ENCODE results near the gene ALOX12B. TPM values are rescaled to one million over a fixed set of nuclear protein-coding genes. Genes with fewer than 3 reads are reported as not detected.
"Not testable (repeated sequence)": the region's sequence is repeated elsewhere in the genome, so short reads cannot be mapped to it uniquely, and the experiment has no call there.

Gene ALOX12B
- polyA plus RNA-seq, 4 donors, result 0.65 to 0.99 (median 0.75) TPM

DNA sequence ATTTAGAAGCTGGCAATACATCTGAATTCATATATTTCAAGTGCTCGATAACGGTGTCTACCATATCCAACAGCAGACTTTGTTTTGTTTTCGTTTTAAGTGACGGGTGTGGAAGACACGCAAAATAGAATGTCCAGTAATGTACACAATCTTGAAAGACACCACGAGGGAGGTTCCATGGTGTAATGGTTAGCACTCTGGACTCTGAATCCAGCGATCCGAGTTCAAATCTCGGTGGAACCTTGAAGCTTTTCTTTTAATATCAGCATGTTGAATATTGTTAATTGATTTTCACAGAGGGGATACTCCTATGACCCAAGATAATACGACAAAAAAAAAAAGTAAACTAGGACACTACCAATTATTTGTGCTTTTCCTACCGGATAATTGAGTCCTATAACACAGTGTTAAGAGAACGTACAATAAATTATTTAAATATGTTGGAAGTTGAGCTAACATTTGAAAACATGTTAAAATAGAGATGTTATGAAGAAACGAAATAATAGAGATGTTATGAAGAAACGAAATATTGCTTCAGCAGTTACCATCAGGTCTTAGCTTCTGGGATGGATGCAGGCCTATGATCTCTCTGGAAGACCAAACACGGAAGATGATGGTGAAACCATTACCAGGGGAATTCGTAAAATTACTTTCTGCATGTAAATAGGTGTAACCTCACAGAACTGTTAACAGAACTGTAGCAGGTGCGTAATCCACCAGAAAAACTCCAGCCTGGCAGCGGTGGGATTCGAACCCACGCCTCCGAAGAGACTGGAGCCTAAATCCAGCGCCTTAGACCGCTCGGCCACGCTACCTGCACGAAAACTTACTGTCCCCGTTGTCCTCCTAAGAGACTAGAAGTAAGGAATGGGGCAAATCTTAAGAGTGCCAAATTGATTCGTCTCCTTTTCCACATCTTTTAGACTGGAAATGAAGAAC, 32.3 kb upstream of the ALOX12B start:
- DNase-seq (ENCODE audit: low read depth in 4 of 4, low spot score in 2 of 4), result peak in 3 of 4 donors; percentile 86 to 94 (median 92)

DNA sequence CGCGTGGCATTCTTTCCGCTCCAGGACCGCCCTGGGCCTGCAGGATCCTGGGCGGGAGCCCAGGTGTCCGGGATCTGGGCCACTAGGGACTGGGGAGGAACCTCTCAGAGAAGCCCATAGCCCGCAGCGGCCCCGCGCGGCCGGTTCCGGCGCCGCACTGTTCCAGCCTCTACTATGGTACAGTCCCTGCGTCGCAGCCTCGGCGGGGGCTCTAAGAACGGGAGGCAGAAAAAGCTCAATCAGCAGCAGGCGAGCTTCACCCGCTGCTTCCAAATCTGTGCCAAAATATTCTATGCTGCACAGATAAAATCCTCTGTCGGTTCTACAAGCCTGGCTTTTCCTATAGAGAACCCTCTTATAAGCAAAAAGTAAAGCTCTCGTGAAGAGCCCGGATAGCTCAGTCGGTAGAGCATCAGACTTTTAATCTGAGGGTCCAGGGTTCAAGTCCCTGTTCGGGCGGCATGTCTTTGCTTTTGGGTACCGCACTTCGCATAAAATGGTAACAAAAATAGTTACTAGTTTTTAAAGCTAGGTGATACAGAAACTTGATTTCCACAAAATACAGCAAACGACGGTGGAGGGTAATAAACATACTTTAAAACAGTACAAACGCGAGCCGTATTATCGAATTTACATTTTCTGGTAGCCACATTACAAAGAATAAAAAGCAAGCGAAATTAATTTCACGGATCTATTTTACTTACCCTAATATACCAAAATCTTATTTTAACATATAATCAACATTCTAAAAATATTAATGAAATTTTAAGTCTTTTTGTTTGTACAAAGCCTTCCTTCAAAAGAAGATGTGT, 31.5 kb upstream of the ALOX12B start:
- peak in 1 of 4 donors; percentile 85 for DNase-seq (ENCODE audit: low read depth in 4 of 4, low spot score in 2 of 4)

DNA sequence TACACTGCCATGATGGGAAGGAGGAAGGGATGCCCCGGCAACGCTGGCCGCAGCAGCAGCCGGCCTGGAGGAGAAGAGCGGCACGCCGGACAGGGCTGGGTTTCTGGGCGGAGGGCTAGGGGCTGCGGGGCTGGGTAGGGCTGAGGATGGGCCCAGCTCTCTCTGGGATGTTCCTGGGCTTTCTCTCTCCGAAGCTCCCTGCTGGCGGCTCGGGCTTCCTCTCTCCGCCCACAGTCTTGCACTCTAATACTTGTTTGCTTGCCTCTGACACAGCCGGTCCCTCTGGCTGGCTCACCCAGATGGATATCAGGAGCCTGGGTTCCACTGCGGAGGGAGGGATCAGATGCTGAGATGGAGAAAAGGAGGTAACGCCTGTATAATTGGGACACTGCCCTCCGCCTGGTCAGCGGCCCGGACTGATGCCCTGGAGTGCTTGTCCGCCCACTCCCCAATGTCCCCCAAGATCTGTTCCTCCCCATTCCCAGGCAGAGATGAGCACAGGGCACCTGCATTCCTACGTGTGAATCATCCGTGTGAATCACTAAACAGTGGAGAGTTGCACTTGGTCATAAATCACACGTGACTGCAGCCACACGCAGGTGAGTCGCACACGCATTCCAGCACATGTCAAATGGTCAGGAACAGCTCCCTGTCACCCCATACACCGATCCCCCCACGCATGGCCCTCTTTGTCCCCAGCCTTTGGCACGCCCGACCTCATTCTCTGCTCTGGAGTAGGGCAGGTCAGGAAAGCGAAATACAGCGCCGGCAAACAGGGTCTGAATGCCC, 30.7 kb upstream of the ALOX12B start, which contains the start of gene ALOXE3:
Gene ALOXE3 (minus strand): TSS at position 535 of the 789 bp plus-strand sequence. CDS start 524 bp downstream, at position 11.
- peak in 1 of 4 donors; percentile 36 for DNase-seq (ENCODE audit: low read depth in 4 of 4, low spot score in 2 of 4)

DNA sequence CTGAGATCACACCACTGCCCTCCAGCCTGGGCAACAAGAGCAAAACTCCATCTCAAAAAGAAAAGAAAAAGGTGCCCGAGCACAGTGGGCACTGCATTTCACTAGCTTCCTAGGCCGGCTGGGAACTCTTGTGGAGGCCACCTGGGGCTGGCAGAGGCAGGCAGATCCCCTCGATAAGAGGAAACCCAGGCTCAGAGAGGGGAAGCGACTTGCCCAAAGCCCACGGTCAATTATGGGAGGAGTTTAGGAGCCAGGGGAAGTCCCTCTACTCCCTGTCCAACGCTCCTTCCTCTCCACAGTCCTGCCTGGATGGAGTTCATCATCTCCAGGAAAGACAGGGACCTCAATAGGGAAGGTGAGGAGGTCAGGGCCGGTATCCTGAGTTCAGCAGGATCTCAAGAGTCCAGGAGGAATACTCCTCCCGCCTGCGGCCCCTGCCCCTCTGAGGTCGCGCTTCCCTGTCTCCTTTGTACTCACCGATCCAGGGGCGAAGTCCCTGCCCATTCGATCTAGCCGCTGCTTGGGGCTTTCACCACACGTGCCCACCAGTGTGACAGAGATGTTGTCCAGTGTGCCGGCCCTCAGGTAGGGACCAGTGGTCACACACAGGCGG, 30.0 kb upstream of the ALOX12B start:
- DNase-seq (ENCODE audit: low read depth in 4 of 4, low spot score in 2 of 4), result no peak

DNA sequence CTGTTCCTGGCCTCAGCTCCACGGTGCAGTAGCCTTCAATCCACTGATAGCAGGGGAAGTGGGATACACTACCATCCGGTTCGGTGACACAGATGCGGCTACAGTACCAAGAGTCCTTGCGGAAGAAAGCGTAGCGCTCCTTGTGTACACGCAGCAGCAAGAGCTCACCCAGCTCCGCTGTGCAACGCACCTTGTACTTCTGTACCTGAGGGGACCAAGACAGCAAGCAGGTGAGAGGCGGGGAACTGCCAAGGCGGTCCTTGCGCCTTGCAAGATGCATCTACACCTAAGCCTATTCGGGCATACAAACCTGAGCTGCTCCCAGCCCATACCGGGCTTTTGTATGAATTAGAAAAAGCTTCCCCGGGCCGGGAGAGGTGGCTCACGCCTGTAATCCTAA, 29.3 kb upstream of the ALOX12B start:
- no peak for DNase-seq (ENCODE audit: low read depth in 4 of 4, low spot score in 2 of 4)

DNA sequence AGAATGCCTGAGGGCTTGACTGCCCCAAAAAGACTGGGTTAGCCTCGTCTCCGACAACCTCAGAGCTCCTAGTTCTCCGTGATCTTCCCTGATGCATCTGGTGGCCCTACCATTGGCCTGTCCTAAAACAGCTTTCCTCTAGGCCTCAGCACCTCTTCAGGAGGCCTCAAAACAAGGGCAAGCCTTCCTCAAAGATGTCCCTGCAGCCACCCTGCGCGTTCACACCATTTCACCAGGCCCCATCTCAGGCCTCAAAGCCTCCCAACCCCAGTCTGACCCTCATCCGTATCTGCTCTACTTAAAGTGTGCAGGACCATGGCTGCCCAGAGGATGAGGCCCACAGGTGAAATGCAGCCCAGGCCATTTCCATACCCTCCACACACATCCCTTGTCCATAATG, 23.4 kb upstream of the ALOX12B start:
- no peak for DNase-seq (ENCODE audit: low read depth in 4 of 4, low spot score in 2 of 4)

DNA sequence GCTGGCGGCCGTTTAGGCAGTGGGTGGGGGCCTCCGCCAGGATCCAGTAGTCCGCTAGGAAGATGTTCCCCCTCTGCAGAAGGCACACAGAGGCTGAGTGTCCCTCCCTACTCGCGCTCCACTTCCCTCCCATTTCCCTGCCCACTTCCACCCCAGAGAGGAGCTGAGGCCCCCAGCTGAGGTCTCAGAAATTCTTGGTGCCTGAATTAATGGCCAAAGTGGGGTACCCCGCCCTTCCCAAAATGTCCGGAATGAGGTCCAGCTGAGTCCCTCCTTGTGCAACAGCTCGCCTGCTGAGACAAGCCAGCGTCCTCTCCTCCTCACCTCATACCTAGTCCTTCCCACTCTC, 22.9 kb upstream of the ALOX12B start:
- DNase-seq (ENCODE audit: low read depth in 4 of 4, low spot score in 2 of 4), result no peak

DNA sequence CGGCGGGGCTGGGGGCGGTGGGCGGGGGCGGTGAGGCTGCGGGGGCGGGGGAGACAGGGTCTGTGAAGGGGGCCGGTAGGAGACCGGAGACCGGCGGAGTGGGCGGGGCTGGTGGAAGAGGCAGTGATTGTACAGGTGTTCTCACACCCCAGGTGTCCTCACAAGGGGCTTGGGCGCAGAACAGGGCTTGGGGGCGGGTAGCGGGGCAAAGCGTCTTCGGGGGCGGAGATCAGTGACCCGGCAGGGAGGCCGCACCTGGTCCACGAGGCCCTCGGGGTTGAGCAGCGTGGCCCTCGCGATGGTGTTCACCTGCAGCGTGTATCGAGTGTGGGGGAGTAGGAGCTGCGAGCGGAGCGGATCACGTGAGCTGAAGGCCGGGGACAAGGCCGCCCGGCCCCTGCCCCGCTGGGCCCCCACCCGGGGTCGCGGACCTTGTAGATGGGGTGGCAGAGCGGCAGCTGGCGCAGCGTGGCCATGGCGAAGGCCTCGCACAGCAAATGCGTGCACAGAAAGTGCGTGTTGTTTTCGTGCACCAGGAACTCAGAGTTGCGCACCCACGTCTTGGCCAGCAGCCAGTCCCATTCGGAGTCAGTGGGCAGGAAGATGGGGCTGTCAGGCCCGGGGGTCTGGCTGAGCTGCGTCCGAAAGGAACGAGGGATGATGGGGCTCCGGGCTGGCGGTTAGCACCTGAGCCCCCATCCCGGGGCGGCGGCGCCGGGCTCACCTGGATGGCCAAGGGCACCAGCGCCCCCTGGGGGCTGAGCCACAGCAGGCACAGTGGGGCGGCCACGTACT, 22.3 kb upstream of the ALOX12B start:
- DNase-seq (ENCODE audit: low read depth in 4 of 4, low spot score in 2 of 4), result peak in 2 of 4 donors; percentile 9 to 53

DNA sequence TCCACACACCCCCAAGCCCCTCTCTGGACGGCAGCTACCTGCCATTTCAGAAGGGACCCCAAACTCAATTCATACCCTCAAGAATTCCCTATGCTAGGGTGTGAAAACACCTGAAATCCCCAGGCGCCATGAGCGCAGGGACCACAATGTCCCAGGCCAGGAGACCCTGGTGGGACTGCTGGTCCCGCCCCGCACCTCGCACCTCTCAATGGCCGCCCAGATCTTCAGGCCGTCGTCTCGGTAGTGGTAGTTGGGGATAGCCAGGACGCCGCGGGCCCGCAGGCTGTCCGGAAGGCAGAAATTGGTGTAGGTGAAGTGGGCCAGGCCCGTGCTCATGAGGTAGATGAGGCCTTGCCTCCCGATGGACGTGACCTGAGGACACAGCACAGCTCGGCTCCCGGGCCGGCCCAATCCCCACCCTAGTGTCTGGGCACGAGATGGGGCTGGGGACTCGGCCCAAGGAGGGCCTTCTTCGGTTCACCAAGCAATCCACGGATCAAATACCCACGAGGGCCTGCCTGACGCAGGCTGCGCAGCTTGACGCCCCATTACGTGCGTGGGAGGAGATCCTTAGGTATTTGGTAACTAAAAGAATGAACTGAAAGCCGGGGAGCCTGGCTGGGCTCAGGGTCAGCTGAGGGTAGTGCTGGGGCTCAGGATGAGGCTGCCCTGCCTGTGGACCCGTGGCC, 21.6 kb upstream of the ALOX12B start:
- no peak for DNase-seq (ENCODE audit: low read depth in 4 of 4, low spot score in 2 of 4)

DNA sequence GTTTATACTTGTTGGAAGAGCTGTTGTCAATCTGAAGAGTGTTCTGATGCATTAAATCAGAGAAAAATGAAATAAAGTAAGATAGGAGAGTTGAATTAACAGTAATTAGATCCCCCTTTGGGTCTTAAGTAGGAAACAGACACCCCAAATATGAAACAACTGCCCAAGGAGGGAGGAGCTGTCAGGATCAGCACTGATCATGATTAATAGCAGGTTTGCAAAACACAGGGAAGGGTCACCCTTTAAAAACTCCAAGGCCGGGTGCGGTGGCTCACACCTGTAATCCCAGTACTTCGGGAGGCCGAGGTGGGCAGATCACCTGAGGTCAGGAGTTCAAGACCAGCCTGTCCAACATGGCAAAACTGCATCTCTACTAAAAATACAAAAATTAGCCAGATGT, 19.5 kb upstream of the ALOX12B start:
- DNase-seq (ENCODE audit: low read depth in 4 of 4, low spot score in 2 of 4), result not testable (repeated sequence)

DNA sequence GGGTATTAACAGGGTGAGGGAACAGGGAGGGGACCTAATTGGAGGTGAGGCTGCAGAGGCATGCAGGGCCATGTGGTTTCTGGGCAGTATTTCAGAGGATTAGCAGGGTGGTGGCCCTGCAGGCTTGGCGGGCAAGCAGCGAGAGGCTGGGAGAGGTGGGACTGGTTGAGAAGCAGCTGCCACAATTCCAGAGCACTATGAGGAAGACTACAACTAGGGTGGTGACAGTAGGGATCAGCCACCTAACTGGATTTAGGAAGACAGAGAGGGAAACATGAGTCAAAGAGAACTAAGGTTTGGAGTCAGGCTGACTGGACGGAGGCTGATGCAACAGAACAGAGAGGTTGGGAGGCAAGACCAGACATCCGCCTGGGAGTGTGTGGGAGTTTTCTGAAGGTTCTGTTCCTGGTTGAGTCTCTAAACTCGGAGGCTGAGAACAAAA, 18.5 kb upstream of the ALOX12B start:
- no peak for DNase-seq (ENCODE audit: low read depth in 4 of 4, low spot score in 2 of 4)

DNA sequence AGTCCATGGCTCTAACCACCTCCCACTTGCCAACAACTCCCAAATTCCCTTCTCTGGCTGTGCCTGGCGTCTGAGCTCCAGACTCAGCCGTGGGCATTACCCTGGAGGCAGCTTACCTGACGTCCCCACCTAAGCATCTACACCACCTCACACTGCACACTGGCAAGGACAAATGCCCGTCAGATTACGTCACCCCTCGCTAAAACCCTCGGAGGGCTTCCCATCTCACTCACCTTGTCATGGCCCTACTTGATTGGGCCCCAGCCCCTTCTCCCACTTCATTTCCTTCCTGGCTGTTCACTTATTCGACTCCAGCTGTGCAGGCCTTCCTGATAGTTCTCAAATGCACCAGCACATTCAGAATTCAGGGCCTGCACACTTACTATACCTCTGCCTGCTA, 17.4 kb upstream of the ALOX12B start:
- no peak for DNase-seq (ENCODE audit: low read depth in 4 of 4, low spot score in 2 of 4)

DNA sequence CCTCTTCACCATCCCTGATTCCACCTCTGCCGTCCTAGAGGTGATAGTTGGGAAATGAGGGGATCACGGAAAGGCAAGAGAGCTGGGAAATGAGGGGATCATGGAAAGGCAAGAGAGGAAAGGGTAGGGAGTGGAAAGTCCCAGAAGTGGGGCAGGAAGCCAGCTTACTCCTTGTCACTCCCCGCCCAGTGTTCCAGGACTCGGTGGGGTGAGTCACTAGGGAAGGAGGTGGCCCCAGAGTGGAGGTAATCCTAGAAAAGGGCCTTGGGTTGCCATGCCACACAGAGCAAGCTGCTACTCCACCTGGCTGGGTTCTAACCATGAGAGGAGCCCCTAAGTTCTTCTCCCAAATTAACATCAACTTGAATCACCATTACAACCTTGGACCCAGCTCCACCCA, 16.0 kb upstream of the ALOX12B start:
- no peak for DNase-seq (ENCODE audit: low read depth in 4 of 4, low spot score in 2 of 4)

DNA sequence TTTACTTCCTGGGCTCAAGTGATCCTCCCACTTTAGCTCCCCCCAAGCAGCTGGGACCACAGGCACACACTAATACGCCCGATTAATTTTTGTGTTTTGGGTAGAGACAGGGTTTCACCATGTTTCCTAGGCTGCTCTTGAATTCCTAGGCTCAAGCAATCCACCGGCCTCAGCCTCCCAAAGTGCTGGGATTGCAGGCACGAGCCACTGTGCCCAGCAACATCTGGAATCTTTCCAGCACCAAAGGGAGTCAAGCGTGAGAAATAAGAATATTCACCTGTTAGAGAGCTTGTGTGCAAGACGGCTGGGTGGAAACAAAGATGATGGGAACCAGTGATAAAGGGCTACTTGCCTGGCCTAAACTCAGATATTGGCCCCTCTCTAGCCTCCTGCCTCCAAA, 14.2 kb upstream of the ALOX12B start:
- no peak for DNase-seq (ENCODE audit: low read depth in 4 of 4, low spot score in 2 of 4)

DNA sequence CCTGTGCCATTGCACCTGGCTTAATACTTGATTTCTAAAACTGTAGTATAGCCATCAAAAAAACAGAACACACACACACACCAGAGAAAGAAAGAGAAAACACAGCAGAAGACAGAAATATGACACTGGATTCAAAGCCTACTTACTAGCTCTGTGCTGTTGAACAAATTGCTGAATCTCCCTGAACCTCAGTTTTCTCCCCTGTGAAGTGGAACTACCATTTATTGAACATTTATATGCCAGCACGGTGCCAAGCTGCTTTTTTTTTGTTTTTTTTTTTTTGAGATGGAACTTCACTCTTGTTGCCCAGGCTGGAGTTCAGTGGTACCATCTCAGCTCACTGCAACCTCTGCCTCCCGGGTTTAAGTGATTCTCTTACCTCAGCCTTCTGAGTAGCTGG, 13.2 kb upstream of the ALOX12B start:
- DNase-seq (ENCODE audit: low read depth in 4 of 4, low spot score in 2 of 4), result no peak

DNA sequence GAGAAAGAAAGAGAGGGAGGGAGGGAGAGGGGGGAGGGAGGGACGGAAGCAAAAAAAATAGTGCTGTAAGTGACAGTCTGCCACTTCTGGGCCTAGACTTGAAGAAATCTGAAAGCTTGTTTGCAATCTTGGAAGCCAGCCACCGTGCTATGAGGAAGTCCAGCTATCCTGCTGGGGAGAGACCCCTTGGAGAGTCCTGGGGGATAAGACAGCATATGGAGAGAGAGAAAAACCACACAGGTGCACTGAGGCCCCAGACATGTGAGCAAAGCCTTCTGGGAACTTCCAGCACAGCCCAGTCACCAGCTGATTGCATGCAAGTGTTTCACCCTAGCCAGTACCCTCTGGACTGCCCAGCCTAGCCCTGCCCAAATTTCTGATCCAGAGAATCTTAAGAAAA, 12.6 kb upstream of the ALOX12B start:
- no peak for DNase-seq (ENCODE audit: low read depth in 4 of 4, low spot score in 2 of 4)

DNA sequence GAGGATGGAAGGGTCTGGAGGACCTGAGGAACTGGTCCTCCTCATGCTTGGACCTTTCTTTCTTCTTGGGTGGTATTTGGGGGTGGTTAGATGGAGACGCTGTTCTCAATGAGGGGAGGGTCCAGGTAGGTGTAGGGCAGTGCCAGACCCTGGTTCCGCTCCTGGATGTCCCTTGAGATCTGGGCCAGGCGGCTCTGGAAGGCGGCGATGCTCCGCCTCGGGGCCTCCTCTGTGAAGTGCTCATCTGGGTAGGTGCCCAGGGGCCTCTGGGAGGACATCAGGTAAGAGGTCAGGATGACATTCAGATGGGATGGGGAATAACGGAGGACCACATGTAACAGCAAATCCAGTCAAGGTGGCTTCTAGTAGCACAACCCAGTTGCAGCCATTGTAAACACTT, 9.0 kb upstream of the ALOX12B start:
- DNase-seq (ENCODE audit: low read depth in 4 of 4, low spot score in 2 of 4), result no peak

DNA sequence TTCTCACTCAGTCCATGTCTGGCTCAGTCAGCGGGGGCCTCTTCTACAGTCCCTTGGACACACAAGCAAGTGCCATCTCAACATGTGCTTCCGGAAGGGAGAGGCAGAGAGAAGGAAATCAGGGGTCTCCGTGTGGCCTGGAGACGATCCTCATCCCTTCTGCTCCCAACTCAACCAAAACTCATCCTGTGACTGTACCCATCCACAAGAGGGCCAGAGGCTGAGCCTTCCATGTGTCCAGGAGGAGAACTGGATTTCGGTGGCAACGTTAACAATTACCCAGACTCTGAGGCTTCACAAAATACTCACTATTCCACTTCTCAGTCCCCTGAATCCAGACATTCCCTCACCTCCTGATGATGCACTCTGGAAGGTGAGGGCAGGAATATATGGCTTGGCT, 7.8 kb upstream of the ALOX12B start:
- DNase-seq (ENCODE audit: low read depth in 4 of 4, low spot score in 2 of 4), result no peak

All from left renal cortex interstitium (tissue), 4 donors.